Measurements from ENCODE around the gene KRT80. TPM values are rescaled to one million over a fixed set of nuclear protein-coding genes. Genes with fewer than 3 reads are reported as not detected.

Gene KRT80
- total and polyA plus RNA-seq, 2 of the 13 experiments (the other 11 are each of a cell fraction or from before 2014, with no cell fraction given), result 0.27 to 0.53 TPM

DNA sequence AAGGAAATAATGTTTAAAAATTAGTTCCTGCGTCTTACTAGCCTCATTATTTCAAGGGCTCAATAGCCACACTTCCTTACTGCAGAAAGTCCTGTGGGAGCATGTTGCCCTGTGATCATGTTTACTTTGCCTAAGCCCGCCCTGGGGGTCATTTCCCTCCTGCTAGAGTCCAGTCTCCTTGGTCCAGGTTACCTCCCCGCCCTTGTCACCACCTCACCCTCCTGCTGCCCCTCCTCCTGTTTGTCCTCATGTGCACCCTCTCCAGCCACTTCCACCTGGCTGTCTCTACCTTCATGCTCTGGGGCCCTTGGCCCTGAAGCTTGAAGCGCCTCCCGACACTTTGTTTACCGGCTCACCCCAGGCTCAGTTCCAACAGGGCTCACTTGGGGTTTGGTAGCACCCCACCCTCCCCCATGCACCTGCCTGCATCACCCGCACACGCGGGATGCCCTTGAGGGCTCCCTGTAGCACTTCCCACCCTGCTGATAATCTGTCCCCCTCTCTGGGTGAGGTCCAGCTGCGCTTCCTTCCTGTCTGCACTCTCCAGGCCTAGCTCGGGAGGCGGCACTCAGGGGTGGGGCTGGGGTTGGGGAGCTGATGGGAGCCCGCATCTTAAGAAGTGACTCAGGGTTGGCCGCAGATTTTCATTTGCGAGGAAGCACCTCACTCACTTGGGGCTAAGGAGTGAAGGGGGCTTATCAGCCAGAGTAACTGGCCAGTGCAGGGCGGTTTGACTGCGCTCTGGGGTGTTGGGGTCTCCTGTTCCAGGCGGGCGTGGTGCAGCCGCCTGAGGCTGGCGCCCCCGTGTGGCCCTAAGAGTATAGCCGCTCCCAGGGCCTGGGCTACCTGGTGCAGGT, 72.2 kb downstream of the KRT80 start (continued):
- TF ChIP-seq, protein P1, sequence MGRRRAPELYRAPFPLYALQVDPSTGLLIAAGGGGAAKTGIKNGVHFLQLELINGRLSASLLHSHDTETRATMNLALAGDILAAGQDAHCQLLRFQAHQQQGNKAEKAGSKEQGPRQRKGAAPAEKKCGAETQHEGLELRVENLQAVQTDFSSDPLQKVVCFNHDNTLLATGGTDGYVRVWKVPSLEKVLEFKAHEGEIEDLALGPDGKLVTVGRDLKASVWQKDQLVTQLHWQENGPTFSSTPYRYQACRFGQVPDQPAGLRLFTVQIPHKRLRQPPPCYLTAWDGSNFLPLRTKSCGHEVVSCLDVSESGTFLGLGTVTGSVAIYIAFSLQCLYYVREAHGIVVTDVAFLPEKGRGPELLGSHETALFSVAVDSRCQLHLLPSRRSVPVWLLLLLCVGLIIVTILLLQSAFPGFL (CRISPR knock-in tag; IDR thresholded peaks at IDR 0.05), result no peak
- TF ChIP-seq, protein P2, sequence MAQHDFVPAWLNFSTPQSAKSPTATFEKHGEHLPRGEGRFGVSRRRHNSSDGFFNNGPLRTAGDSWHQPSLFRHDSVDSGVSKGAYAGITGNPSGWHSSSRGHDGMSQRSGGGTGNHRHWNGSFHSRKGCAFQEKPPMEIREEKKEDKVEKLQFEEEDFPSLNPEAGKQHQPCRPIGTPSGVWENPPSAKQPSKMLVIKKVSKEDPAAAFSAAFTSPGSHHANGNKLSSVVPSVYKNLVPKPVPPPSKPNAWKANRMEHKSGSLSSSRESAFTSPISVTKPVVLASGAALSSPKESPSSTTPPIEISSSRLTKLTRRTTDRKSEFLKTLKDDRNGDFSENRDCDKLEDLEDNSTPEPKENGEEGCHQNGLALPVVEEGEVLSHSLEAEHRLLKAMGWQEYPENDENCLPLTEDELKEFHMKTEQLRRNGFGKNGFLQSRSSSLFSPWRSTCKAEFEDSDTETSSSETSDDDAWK (CRISPR knock-in tag; IDR thresholded peaks at IDR 0.05), result no peak
- TF ChIP-seq NCOA5 (CRISPR knock-in tag; IDR thresholded peaks at IDR 0.05) (no peak), CEBPB (IDR thresholded peaks at IDR 0.05; ENCODE audit: borderline replicate concordance, low read depth, low read length) (no peak), CHD2 (IDR thresholded peaks at IDR 0.05; ENCODE audit: low read depth, low read length) (no peak), JUN (CRISPR knock-in tag; IDR thresholded peaks at IDR 0.05) (no peak), SRSF1 (optimal IDR thresholded peaks at IDR 0.05; ENCODE audit: low read depth, low read length) (no peak), PRPF4 (IDR thresholded peaks at IDR 0.05; ENCODE audit: low read depth, low read length, poor library complexity, severe bottlenecking) (no peak), SRSF4 (IDR thresholded peaks at IDR 0.05; ENCODE audit: low read depth, low read length, poor library complexity, severe bottlenecking) (no peak), GLI4 (CRISPR knock-in tag; IDR thresholded peaks at IDR 0.05; ENCODE audit: borderline replicate concordance) (0 out of 2 replicates have a peak, but pooled peaks have one; percentile 14), MXI1 (IDR thresholded peaks at IDR 0.05; ENCODE audit: borderline replicate concordance, low read depth, low read length) (peak; percentile 49; the same call in 1 of the 3 replicates), KAT8 (CRISPR knock-in tag; IDR thresholded peaks at IDR 0.05) (no peak), PTBP1 (IDR thresholded peaks at IDR 0.05; ENCODE audit: low read depth, low read length, poor library complexity, severe bottlenecking) (no peak), CHD4 (IDR thresholded peaks at IDR 0.05; ENCODE audit: borderline replicate concordance, low read length) (no peak), ADNP (CRISPR knock-in tag; IDR thresholded peaks at IDR 0.05) (no peak), MTF1 (CRISPR knock-in tag; IDR thresholded peaks at IDR 0.05) (no peak), ZNF781 (CRISPR knock-in tag; IDR thresholded peaks at IDR 0.05; ENCODE audit: borderline replicate concordance, not compliant biosample characterization) (no peak), TAF15 (IDR thresholded peaks at IDR 0.05; ENCODE audit: low read depth, low read length, poor library complexity, severe bottlenecking) (no peak), ZNF292 (CRISPR knock-in tag; IDR thresholded peaks at IDR 0.05; ENCODE audit: borderline replicate concordance, low read depth) (no peak; the same call in 1 of the 2 replicates), ZNF234 (CRISPR knock-in tag; conservative IDR thresholded peaks at IDR 0.05) (no peak), ZBTB20 (CRISPR knock-in tag; IDR thresholded peaks at IDR 0.05; ENCODE audit: borderline replicate concordance, low read depth) (peak; percentile 38; the same call in 1 of the 2 replicates), ZKSCAN5 (CRISPR knock-in tag; IDR thresholded peaks at IDR 0.05) (no peak), SKI (IDR thresholded peaks at IDR 0.05; ENCODE audit: partially characterized antibody) (peak; percentile 13)
- TF ChIP-seq, protein P3, sequence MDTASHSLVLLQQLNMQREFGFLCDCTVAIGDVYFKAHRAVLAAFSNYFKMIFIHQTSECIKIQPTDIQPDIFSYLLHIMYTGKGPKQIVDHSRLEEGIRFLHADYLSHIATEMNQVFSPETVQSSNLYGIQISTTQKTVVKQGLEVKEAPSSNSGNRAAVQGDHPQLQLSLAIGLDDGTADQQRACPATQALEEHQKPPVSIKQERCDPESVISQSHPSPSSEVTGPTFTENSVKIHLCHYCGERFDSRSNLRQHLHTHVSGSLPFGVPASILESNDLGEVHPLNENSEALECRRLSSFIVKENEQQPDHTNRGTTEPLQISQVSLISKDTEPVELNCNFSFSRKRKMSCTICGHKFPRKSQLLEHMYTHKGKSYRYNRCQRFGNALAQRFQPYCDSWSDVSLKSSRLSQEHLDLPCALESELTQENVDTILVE (CRISPR knock-in tag; IDR thresholded peaks at IDR 0.05), result 0 out of 2 replicates have a peak, but pooled peaks have one; percentile 13
- TF ChIP-seq, protein P4, sequence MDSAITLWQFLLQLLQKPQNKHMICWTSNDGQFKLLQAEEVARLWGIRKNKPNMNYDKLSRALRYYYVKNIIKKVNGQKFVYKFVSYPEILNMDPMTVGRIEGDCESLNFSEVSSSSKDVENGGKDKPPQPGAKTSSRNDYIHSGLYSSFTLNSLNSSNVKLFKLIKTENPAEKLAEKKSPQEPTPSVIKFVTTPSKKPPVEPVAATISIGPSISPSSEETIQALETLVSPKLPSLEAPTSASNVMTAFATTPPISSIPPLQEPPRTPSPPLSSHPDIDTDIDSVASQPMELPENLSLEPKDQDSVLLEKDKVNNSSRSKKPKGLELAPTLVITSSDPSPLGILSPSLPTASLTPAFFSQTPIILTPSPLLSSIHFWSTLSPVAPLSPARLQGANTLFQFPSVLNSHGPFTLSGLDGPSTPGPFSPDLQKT (CRISPR knock-in tag; IDR thresholded peaks at IDR 0.05; ENCODE audit: borderline replicate concordance), result no peak
